ENCODE data around the gene HSD17B8. TPM values are rescaled to one million over a fixed set of nuclear protein-coding genes. Genes with fewer than 3 reads are reported as not detected.

HSD17B8 gene
- total RNA-seq, 1 experiment from 2014 or later, result 22.0 TPM

DNA sequence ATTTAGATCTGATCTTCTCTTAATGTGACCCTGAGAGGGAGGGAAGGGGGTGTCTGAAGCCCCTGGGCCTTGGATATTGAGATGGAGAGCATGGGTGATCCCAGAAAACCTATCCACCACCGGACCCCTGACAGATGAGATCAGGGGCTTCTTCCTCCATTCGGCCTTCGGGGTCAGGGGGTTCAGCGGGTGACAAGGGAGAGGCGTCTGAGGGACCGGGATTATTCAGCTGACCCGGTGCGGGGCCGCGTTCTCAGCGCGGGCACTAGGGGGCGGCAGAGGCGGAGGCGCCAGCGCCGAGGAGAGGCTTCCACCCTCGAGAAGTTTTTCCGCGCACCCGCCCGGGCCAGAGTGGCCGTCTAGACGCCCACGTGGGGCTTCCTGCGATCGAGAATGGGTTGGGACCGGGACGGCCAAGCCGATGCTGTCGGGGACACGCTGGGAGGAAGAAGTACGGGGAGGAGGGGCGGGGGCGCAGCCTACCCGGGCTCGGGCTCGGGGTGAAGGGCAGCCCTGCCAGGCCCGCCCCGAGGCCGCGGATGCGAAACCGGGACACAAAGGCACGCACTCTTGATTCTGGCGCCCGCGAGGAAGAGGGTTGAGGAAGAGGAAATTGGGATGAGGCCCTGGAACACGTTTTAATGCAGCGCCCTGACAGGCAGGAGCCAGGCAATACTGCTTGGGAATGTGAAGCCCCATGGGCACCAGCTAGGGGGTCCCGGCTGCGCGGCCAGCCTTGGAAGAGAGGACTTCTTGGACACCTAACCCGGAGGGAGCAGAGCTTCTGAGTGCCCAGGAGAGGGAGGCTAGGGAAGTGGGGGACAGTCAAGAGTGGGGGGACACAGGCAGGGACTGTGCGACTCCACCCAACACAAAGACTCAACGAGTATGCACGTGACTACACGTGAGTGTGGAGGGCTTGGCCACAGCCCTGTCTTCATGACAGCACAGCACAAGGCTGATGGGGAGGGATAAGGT lies 42.8 kb upstream of the HSD17B8 start (continued):
- peak; percentile 55 for TF ChIP-seq YY1 (IDR thresholded peaks at IDR 0.05; ENCODE audit: extremely low read depth, insufficient replicate concordance, low read depth, low read length)
- no peak; the same call in 1 of the 2 replicates for TF ChIP-seq EGR1 (IDR thresholded peaks at IDR 0.05; ENCODE audit: low read depth)
- TF ChIP-seq CBX3 (IDR thresholded peaks at IDR 0.05; ENCODE audit: low read depth), result no peak
- no peak for TF ChIP-seq EZH2phosphoT487 (IDR thresholded peaks at IDR 0.05; ENCODE audit: borderline replicate concordance)
- TF ChIP-seq EZH2 (IDR thresholded peaks at IDR 0.05), result no peak
- TF ChIP-seq CEBPB (IDR thresholded peaks at IDR 0.05; ENCODE audit: low read depth), result no peak

DNA sequence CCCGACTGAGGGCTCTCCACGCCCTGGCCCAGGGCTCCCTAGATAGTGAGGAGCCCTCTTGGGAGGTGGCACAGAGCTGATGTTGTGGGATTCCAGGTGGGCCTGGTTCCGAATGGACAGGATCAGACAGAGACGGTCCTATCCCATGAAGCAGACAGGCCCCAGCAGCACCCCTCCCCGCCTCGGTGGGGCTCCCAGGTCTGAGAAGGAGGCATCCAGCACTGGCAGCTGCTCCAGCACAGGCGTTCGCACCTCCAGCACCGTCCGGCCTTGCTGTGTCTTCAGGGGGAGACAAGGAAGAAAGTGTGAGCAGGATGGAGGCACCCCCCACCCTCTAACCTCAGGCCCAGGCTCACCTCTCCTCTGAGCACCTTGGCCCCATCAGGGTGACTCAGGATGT lies 40.9 kb upstream of the HSD17B8 start:
- ChIA-PET CTCF (no interaction called here), RAD21 (ENCODE audit: low non-redundant PET in 1 of 2, low total read pairs in 2 of 2, uncharacterized antibody in 2 of 2, unreplicated experiment in 2 of 2) (no interaction called here), POLR2A (no interaction called here)
- Histone ChIP-seq H3K9me2 (ENCODE audit: insufficient read depth) (no peaks in the 10 kb centered on the region), H3K4me3 (replicated peaks in 1 of 2; ENCODE audit: low read depth in 1 of 2, low read length in 2 of 2) (no peak overlapping the region), H3K79me2 (ENCODE audit: insufficient read depth, low read length) (no peaks in the 10 kb centered on the region), H4K20me1 (ENCODE audit: insufficient read depth) (no peaks in the 10 kb centered on the region), H3K4me1 (ENCODE audit: control insufficient read depth in 1 of 2, insufficient read depth in 2 of 2, low read length in 2 of 2) (peaks cover 11 to 29% of the 10 kb centered on the region in 2 experiments), H3K27ac (ENCODE audit: low read depth, low read length) (no peak overlapping the region), H3K9ac (ENCODE audit: low read length) (no peak overlapping the region), H2AFZ (ENCODE audit: low read depth, low read length, poor library complexity, severe bottlenecking) (no peak overlapping the region), H3K4me2 (ENCODE audit: low read length) (no peak overlapping the region), H3K27me3 (ENCODE audit: insufficient read depth, low read length) (no peaks in the 10 kb centered on the region), H3K9me3 (ENCODE audit: control insufficient read depth in 1 of 2, insufficient read depth in 1 of 2, low read depth in 1 of 2, low read length in 2 of 2) (no peaks in the 10 kb centered on the region), H3K36me3 (ENCODE audit: control insufficient read depth in 1 of 2, insufficient read depth in 2 of 2, low read length in 2 of 2) (no peaks in the 10 kb centered on the region)
- ATAC-seq (no peak), DNase-seq (ENCODE audit: low read depth, low spot score) (no peak)
- BruUV-seq (replicated peaks), result no TSS peak
- TF ChIP-seq TCF7L2 (IDR thresholded peaks at IDR 0.05; ENCODE audit: borderline replicate concordance, extremely low read depth, insufficient read depth, insufficient read length), result no peak
- no peak for TF ChIP-seq CEBPB (IDR thresholded peaks at IDR 0.05; ENCODE audit: low read depth)
- TF ChIP-seq POLR2AphosphoS5 (IDR thresholded peaks at IDR 0.05; ENCODE audit: low read depth, low read length), result no peak
- intact Hi-C loops (cut with micrococcal nuclease), result no loop called here

Measured in HCT116 (cell line).